Stimulated activated effector memory CD8-positive, alpha-beta T cell treated with anti-CD3 and anti-CD28 coated beads, Interleukin-12 subunit alpha, Interleukin-12 subunit beta, amount 100 ng/mL, for 72 hours (primary cell): ENCODE data around the gene RRN3.
"Not testable (repeated sequence)": the region's sequence is repeated elsewhere in the genome, so short reads cannot be mapped to it uniquely, and the experiment has no call there.

Experiments used
- ATAC-seq: fragments of 150-1000 bp; cut with Tn5 transposase; 2 replicates; pipeline ENCODE4 v1.10.0; 2021
- DNase-seq, 2 donors: peaks; one replicate each; pipeline ENCODE4 v3.0.0; 2021 to 2022; ENCODE audit warnings: low spot score in 2 of 2
- H3K27ac Mint-ChIP-seq: one replicate; pipeline ENCODE4 v1.8.0; 2022; ENCODE audit warnings: mild to moderate bottlenecking, mixed read lengths
- H3K36me3 Mint-ChIP-seq: one replicate; pipeline ENCODE4 v1.8.0; 2022; ENCODE audit warnings: mild to moderate bottlenecking, mixed read lengths
- H3K4me1 Mint-ChIP-seq: one replicate; pipeline ENCODE4 v1.8.0; 2022; ENCODE audit warnings: mixed read lengths
- H3K4me3 Mint-ChIP-seq: one replicate; pipeline ENCODE4 v1.8.0; 2022; ENCODE audit warnings: mild to moderate bottlenecking, mixed read lengths
- H3K9me3 Mint-ChIP-seq: one replicate; pipeline ENCODE4 v1.8.0; 2022; ENCODE audit warnings: mixed read lengths

The RRN3 gene

DNA sequence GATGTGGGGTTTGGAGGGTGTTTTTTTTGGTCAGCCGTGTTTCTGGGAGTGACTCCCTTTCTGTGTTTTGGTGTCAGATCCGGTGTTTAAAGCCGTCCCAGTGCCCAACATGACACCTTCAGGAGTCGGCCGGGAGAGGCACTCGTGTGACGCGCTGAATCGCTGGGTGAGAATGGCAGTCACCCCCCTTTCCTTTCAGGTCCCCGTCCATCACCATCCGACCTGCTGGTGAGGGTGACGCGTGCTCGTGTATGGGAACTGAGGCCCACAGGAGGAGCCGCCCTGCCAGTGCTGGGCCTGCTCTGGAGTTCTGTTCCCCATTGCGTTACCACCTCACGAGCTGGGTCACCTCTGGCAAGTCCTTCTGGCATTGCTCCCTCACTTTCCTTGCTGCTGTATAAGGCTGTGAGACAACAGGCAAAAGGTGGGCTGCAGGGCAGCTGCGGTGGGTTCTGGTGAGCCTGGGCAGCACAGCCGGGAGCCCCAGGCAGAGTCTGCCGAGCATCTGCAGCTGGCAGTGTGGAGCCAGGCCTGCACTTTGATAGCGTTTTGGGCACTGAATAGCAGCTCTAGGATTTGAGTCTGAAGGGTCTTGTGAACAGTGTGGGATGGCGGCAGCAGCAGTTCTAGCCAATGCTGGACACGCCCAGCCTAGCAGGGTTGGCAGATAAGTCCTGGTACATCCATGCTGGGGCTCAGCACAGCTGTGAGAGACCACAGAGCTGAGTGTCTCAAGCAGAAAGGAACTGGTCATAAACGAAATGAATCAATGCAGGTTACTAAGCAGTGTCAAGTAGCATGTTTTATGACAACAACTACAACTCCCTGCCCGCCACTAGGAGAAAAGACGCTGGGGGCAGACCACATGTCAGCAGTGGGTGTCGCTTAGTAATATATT, 65.0 kb downstream of the RRN3 start:
- H3K36me3 Mint-ChIP-seq: peaks cover 96% of the 10 kb centered on the region
- H3K4me3 Mint-ChIP-seq, DNase-seq, H3K9me3 Mint-ChIP-seq: not testable (repeated sequence)
- peak overlapping the region; percentile 81 for H3K27ac Mint-ChIP-seq
- H3K4me1 Mint-ChIP-seq: peaks cover 47% of the 10 kb centered on the region
- ATAC-seq: peak; percentile 65

GRCh38 chr16:15028345-15028715, 65.7 kb downstream of the RRN3 start:
- not testable (repeated sequence) for ATAC-seq, H3K4me3 Mint-ChIP-seq, DNase-seq, H3K9me3 Mint-ChIP-seq
- peaks cover 47% of the 10 kb centered on the region for H3K4me1 Mint-ChIP-seq
- peak overlapping the region; percentile 81 for H3K27ac Mint-ChIP-seq
- H3K36me3 Mint-ChIP-seq: peaks cover 96% of the 10 kb centered on the region

DNA sequence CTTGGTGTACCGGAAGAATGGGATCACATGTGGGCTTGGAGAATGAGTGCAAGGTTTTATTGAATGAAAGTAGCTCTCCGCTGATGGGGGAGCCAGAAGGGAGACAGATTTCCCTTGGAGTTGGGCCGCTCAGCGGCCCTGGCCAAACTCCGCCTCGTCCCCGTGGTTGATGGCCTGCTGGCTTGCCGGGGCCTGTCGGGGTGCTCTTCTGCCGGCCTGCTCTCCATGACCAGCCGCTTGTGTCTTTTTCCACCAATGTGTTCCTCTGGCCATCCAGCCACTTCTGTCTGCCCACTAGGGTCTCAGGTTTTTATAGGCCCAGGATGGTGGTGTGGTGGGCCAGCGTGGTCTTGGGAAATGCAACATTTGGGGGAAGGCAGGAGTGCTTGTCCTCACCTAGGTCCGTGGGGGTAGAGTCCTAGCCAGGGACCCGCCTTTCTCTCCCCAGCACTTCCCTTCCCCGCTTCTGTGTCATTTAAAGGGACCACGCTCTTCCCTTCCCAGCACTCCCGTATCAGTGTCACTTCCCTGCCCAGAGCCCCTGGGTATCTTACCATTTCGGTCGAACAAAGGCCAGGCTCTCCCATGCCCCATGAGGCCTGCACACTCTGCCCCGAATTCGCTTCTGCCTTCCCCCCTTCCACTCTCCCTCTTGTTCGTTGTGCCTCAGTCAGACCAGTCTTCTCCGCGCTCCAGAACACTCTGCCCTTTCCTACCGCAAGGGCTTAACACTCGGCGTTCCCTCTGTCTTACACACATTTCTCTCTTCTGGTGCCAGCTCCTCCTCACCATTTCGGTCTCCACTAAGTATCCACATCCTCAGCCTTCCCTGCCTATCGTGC, 66.3 kb downstream of the RRN3 start:
- DNase-seq, ATAC-seq, H3K4me3 Mint-ChIP-seq, H3K9me3 Mint-ChIP-seq: not testable (repeated sequence)
- peaks cover 46% of the 10 kb centered on the region for H3K4me1 Mint-ChIP-seq
- peak overlapping the region; percentile 81 for H3K27ac Mint-ChIP-seq
- H3K36me3 Mint-ChIP-seq: peaks cover 96% of the 10 kb centered on the region

DNA sequence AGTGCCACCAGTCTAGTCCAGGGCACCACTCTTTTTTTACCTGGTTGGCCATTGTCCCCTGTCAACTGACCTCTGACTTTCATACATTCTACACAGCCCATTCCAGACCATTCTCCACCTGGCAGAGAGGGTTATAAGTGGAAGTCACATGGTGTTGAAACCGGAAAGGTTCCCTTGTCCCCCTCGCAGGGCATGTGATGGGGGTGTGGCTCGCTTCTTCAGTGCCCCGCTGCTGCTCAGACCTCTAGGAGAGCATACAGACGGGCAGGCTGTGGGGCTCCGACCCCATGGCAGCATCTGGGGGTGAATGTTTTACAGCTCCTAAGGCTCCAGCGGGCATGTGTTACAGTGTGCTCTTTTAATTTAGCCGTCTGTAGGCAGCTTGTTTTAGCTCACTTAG, 67.0 kb downstream of the RRN3 start:
- Mint-ChIP-seq H3K4me1 (peaks cover 46% of the 10 kb centered on the region), H3K27ac (peak overlapping the region; percentile 81), H3K36me3 (peaks cover 95% of the 10 kb centered on the region)
- not testable (repeated sequence) for H3K4me3 Mint-ChIP-seq, ATAC-seq, H3K9me3 Mint-ChIP-seq, DNase-seq

DNA sequence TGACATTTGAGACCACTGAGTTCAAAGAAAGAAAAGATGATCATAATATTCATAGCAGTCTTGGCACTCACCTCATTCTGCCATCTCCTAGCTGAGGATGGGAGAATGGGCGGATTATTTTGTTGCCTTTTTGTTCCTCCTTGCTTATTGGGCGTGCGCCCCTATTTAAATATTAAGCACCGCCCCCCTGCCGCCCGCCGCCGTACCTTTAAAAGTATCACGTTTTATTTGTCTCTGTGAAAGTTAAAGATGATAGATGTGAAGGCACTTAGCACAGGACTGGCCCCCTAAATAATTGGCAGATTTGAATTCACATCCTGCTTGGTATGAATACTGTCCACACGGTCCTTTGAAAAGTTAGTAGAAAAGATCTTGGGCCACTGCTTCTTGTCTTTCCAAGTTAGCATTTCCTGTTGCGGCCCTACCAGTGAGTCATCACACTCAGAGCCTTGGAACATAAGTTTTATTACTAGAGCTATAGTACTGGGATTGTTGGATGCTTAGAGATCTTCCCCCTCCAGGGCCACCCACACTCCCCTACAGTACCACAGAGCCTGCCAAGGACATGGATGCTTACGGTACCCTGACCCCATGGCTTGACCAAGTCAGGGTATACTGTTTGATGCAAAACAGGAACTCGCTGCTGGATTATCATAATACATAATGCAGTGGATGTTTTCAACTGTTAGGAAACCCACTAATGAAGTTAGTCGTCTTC, 68.7 kb downstream of the RRN3 start:
- not testable (repeated sequence) for H3K9me3 Mint-ChIP-seq, DNase-seq, ATAC-seq, H3K4me3 Mint-ChIP-seq
- Mint-ChIP-seq H3K27ac (peak overlapping the region; percentile 80), H3K36me3 (peaks cover 90% of the 10 kb centered on the region), H3K4me1 (peaks cover 35% of the 10 kb centered on the region)

DNA sequence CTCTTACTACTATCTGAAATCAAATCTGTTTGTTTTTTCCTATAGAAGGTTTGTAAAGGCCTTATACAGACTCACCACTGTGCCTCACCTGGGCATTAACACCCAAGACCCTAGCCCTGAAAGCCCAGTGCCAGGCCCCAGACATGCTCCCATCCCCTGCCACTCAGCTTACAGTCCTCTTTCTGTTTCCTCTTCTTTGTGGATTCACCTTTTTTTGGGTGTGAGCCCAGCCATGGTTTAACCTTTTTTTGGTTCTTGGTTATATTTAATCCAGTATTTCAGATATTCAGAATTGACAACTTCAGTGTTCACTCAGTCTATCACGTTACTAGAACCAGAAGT, 69.2 kb downstream of the RRN3 start:
- not testable (repeated sequence) for ATAC-seq, H3K9me3 Mint-ChIP-seq, DNase-seq, H3K4me3 Mint-ChIP-seq
- H3K36me3 Mint-ChIP-seq: peaks cover 94% of the 10 kb centered on the region
- peak overlapping the region; percentile 80 for H3K27ac Mint-ChIP-seq
- H3K4me1 Mint-ChIP-seq: peaks cover 35% of the 10 kb centered on the region

DNA sequence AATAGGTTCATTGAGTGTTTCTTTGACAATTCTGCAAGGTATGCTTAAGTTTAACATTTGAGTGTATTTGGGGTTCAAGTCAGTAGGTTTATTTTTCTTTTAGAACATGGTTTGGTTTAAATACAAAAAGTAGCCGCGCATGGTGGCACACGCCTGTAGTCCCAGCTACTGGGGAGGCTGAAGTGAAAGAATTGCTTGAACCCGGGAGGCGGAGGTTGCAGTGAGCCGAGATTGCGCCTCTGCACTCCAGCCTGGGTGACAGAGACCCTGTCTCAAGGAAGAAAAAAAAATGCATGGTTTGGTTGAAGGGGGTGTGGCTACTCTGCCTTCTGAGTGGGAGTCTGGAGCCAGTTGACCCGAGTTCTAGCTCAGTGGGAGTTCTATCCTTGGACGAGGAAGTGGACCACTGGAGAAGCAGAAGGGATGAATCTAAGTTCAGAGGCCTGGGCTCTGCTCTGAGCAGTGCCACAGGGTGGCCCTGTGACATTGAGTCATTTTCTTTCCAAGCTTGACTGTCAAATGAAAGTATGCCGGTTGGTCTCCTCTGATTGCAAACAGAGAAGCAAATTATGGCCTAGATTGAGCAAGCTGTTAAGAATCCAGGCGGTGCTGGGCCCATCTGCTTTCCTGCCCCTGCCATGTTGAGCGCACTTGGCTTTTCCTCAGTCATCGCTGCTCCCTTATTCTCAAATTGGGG, 70.5 kb downstream of the RRN3 start:
- not testable (repeated sequence) for DNase-seq, H3K4me3 Mint-ChIP-seq, H3K9me3 Mint-ChIP-seq, H3K27ac Mint-ChIP-seq, ATAC-seq
- Mint-ChIP-seq H3K4me1 (peaks cover 30% of the 10 kb centered on the region), H3K36me3 (peaks cover 94% of the 10 kb centered on the region)

DNA sequence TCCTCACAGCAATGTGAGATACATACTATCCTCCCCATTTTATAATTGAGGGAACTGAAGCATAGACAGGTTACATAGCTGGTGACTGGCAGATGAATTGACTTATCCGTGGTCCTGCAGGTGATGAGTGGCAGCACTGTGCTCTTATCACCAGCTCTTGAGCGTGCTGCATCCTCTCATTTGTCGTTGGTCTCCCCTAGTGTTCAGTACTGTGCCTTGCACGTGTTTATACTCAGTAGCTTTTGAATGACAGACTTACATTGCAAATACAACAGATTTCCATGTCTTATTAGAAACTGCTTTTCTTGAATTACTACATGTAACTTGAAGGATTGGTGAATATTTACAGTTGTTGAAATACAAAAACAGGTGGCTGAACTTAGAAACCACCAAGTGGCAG, 71.9 kb downstream of the RRN3 start:
- peaks cover 94% of the 10 kb centered on the region for H3K36me3 Mint-ChIP-seq
- not testable (repeated sequence) for H3K9me3 Mint-ChIP-seq, H3K4me3 Mint-ChIP-seq, H3K27ac Mint-ChIP-seq, DNase-seq
- H3K4me1 Mint-ChIP-seq: peaks cover 20% of the 10 kb centered on the region
- ATAC-seq: peak; percentile 93

- not testable (repeated sequence) for H3K27ac Mint-ChIP-seq, H3K4me3 Mint-ChIP-seq, H3K9me3 Mint-ChIP-seq, ATAC-seq, DNase-seq
- H3K36me3 Mint-ChIP-seq: peaks cover 94% of the 10 kb centered on the region
- H3K4me1 Mint-ChIP-seq: peaks cover 20% of the 10 kb centered on the region
These were observed 72.6 kb downstream of the RRN3 start for GRCh38 chr16:15021429-15021828.

- H3K9me3 Mint-ChIP-seq, H3K4me1 Mint-ChIP-seq, DNase-seq, ATAC-seq, H3K4me3 Mint-ChIP-seq: not testable (repeated sequence)
- Mint-ChIP-seq H3K36me3 (peaks cover 94% of the 10 kb centered on the region), H3K27ac (peak overlapping the region; percentile 37)
These were observed 77.0 kb downstream of the RRN3 start for GRCh38 chr16:15016951-15017580.

DNA sequence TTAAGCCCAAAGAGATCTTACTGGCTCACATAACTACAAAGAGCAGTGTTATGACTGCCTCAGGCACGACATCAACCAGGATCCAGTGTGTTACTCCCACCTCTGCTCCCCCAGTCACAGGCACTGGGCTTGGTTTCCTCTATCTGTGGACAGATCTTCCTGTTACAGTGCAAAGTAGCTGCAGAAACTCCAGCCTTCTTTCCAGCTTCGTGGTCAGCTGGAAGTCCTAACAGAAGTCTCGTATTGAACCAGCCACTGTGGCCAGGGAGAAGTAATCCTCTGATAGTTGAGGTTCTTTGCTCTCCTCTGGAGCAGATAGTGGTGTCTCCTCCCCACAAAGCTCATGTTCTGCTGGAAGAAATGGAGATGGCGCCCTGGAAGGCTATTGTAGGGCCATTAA, 77.7 kb downstream of the RRN3 start:
- H3K4me3 Mint-ChIP-seq, ATAC-seq, H3K4me1 Mint-ChIP-seq, H3K9me3 Mint-ChIP-seq, DNase-seq: not testable (repeated sequence)
- Mint-ChIP-seq H3K36me3 (peaks cover 100% of the 10 kb centered on the region), H3K27ac (peak overlapping the region; percentile 37)

DNA sequence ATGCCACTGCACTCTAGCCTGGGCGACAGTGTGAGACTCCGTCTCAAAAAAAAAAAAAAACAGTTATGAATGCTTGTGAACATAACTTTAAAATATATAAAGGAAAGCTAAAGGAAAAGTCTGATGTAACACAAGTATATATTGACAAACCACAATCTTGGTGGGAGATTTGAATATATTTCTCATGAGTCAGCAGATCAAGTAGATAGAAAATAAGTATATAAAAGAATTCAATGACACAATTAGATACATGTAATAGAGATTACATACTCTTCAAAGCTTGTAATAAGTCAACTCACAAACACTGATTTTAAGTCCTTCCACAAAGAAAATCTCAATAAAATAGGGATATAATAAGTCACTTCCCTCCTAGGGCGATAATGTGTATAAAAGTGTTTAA, 78.4 kb downstream of the RRN3 start:
- H3K4me1 Mint-ChIP-seq, DNase-seq, H3K4me3 Mint-ChIP-seq, H3K9me3 Mint-ChIP-seq, ATAC-seq, H3K27ac Mint-ChIP-seq: not testable (repeated sequence)
- H3K36me3 Mint-ChIP-seq: peaks cover 100% of the 10 kb centered on the region

DNA sequence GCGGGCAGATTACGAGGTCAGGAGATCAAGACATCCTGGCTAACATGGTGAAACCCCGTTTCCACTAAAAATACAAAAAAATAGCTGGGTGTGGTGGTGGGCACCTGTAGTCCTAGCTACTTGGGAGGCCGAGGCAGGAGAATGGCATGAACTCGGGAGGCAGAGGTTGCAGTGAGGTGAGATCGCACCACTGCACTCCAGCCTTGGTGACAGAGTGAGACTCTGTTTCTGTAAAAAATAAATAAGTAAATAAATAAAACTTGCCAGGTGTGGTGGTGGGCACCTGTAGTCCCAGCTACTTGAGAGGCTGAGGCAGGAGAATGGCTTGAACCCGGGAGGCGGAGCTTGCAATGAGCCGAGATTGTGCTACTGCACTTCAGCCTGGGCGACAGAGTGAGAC, 81.1 kb downstream of the RRN3 start:
- H3K4me3 Mint-ChIP-seq, ATAC-seq, H3K9me3 Mint-ChIP-seq: not testable (repeated sequence)

More for the DNA sequence above, 81.1 kb downstream of the RRN3 start:
- peaks cover 100% of the 10 kb centered on the region for H3K36me3 Mint-ChIP-seq
- H3K4me1 Mint-ChIP-seq, DNase-seq, H3K27ac Mint-ChIP-seq: not testable (repeated sequence)
